HEK293 (cell line): ENCODE measurements around the gene GPR162.

Source experiments
- BCL11B ChIP-seq: fragments of 450-650 bp; formaldehyde crosslinking; IDR thresholded peaks from 2 replicates; pipeline ENCODE4 v1.5.1; 2016; ENCODE audit warnings: low read depth, missing biosample characterization, missing genetic modification characterization
- CTCF ChIP-seq: fragments of 450-650 bp; formaldehyde crosslinking; IDR thresholded peaks from 2 replicates; pipeline ENCODE4 v1.5.1; 2016; ENCODE audit warnings: missing biosample characterization, missing genetic modification characterization
- HOXD13 ChIP-seq: sonication (generic); formaldehyde crosslinking; IDR thresholded peaks from 2 replicates; pipeline ENCODE4 v1.8.0; 2022; ENCODE audit warnings: missing genetic modification reagents, borderline replicate concordance
- REST ChIP-seq: fragments of 450-650 bp; formaldehyde crosslinking; IDR thresholded peaks from 2 replicates; pipeline ENCODE4 v1.5.1; 2016; ENCODE audit warnings: missing biosample characterization, missing genetic modification characterization
- YY1 ChIP-seq: fragments of 450-650 bp; formaldehyde crosslinking; IDR thresholded peaks from 2 replicates; pipeline ENCODE4 v1.5.1; 2018; ENCODE audit warnings: missing biosample characterization, missing genetic modification characterization
- ZNF138 ChIP-seq: fragments of 450-650 bp; formaldehyde crosslinking; IDR thresholded peaks from 2 replicates; pipeline ENCODE4 v1.5.1; 2016; ENCODE audit warnings: missing biosample characterization, missing genetic modification characterization, borderline replicate concordance
- ZNF146 ChIP-seq: fragments of 450-650 bp; formaldehyde crosslinking; IDR thresholded peaks from 2 replicates; pipeline ENCODE4 v1.5.1; 2016; ENCODE audit warnings: missing biosample characterization, missing genetic modification characterization
- ZNF292 ChIP-seq: fragments of 450-650 bp; formaldehyde crosslinking; IDR thresholded peaks from 2 replicates; pipeline ENCODE4 v1.5.1; 2016; ENCODE audit warnings: low read depth, missing biosample characterization, missing genetic modification characterization, borderline replicate concordance
- ZNF558 ChIP-seq: fragments of 450-650 bp; formaldehyde crosslinking; IDR thresholded peaks from 2 replicates; pipeline ENCODE4 v1.5.1; 2016; ENCODE audit warnings: missing biosample characterization, missing genetic modification characterization

- TF ChIP-seq ZNF292 (tag by site-specific recombination) (no peak), CTCF (tag by site-specific recombination) (no peak), ZNF138 (tag by site-specific recombination) (no peak), REST (no peak), ZNF146 (no peak), YY1 (tag by site-specific recombination) (no peak), ZNF558 (tag by site-specific recombination) (no peak), BCL11B (tag by site-specific recombination) (no peak), HOXD13 (no peak)
Observed at GRCh38 chr12:6796576-6796975, 25.0 kb upstream of the GPR162 start.
